ENCODE data around the gene FZR1.
"Not testable (repeated sequence)": the region's sequence is repeated elsewhere in the genome, so short reads cannot be mapped to it uniquely, and the experiment has no call there.

The FZR1 gene

GRCh38 chr19:3570606-3571011 is 64.5 kb downstream of the FZR1 start:
- peak in 27 of 51 donors; percentile 17 to 75 (median 48) for DNase-seq

- peak; percentile 82 to 100 (median 99) for DNase-seq
Measured at GRCh38 chr19:3572132-3572854, 66.2 kb downstream of the FZR1 start.

- DNase-seq, result no peak
Measured at GRCh38 chr19:3572855-3573161, 66.7 kb downstream of the FZR1 start, which contains the start of gene HMG20B. Gene HMG20B (plus strand): TSS chr19:3572944. CDS start chr19:3573310, 366 bp downstream.

- DNase-seq, result peak in 1 of 51 donors; percentile 55
Measured at GRCh38 chr19:3573162-3573857, 67.2 kb downstream of the FZR1 start.

GRCh38 chr19:3573858-3574637 is 67.9 kb downstream of the FZR1 start:
- peak in 44 of 51 donors; percentile 4 to 89 (median 58) for DNase-seq

GRCh38 chr19:3575260-3575741 is 69.2 kb downstream of the FZR1 start:
- DNase-seq, result peak in 4 of 51 donors; percentile 9 to 31 (median 17)

- no peak for DNase-seq
Measured at GRCh38 chr19:3575949-3576673, 70.0 kb downstream of the FZR1 start.

- peak in 33 of 51 donors; percentile 8 to 78 (median 44) for DNase-seq
Measured at GRCh38 chr19:3576696-3577443, 70.8 kb downstream of the FZR1 start.

GRCh38 chr19:3577723-3578344 is 71.7 kb downstream of the FZR1 start:
- DNase-seq, result no peak

- DNase-seq, result no peak
Measured at GRCh38 chr19:3578390-3578789, 72.3 kb downstream of the FZR1 start.

- peak in 3 of 51 donors; percentile 3 to 45 (median 10) for DNase-seq
Measured at GRCh38 chr19:3580156-3580934, 74.2 kb downstream of the FZR1 start.

GRCh38 chr19:3581792-3582191 is 75.7 kb downstream of the FZR1 start:
- not testable (repeated sequence) for DNase-seq

- not testable (repeated sequence) for DNase-seq
Measured at GRCh38 chr19:3584036-3584802, 78.1 kb downstream of the FZR1 start.

GRCh38 chr19:3585301-3586126 is 79.4 kb downstream of the FZR1 start, which contains the start of gene GIPC3:
Gene GIPC3 (plus strand): TSS chr19:3585478. CDS start chr19:3585598, 120 bp downstream.
- DNase-seq, result no peak

- DNase-seq, result no peak
Measured at GRCh38 chr19:3586127-3586626, 80.1 kb downstream of the FZR1 start.

- no peak for DNase-seq
Measured at GRCh38 chr19:3586707-3587346, 80.7 kb downstream of the FZR1 start.

All from hypothalamus (tissue), 51 donors.